SH-SY5Y (cell line): ENCODE results near the gene GIT1.

ENCODE experiments used
- GATA2 ChIP-seq: IDR thresholded peaks from 2 replicates; pipeline ENCODE4 v1.6.1; 2011; ENCODE audit warnings: mild to moderate bottlenecking, low read depth, low read length
- GATA3 ChIP-seq: IDR thresholded peaks from 2 replicates; pipeline ENCODE4 v1.6.1; 2011; ENCODE audit warnings: low read depth, mild to moderate bottlenecking, low read length, moderate library complexity

GIT1 gene

GRCh38 chr17:29561554-29562517 is 27.6 kb downstream of the GIT1 start:
- no peak for TF ChIP-seq GATA3
- TF ChIP-seq GATA2 = no peak

- TF ChIP-seq GATA2 (no peak), GATA3 (no peak)
These were observed 29.1 kb downstream of the GIT1 start for GRCh38 chr17:29560316-29560715.

GRCh38 chr17:29559640-29560039 is 29.8 kb downstream of the GIT1 start:
- TF ChIP-seq GATA2 (no peak), GATA3 (no peak)

GRCh38 chr17:29557739-29558116 is 31.7 kb downstream of the GIT1 start:
- TF ChIP-seq GATA2 (no peak), GATA3 (no peak)

- TF ChIP-seq GATA3 = no peak
- no peak for TF ChIP-seq GATA2
These were observed 32.2 kb downstream of the GIT1 start for GRCh38 chr17:29557085-29557738.

GRCh38 chr17:29555840-29556239 is 33.6 kb downstream of the GIT1 start:
- TF ChIP-seq GATA2 (no peak), GATA3 (no peak)

- TF ChIP-seq GATA3 (no peak), GATA2 (no peak)
These were observed 40.1 kb downstream of the GIT1 start for GRCh38 chr17:29549177-29549923.

- TF ChIP-seq GATA3 (peak; percentile 14; the same call in 1 of the 2 replicates), GATA2 (no peak)
These were observed 42.6 kb downstream of the GIT1 start for GRCh38 chr17:29546830-29547229.

- TF ChIP-seq GATA2 (no peak), GATA3 (no peak)
These were observed 43.4 kb downstream of the GIT1 start for GRCh38 chr17:29546085-29546484.

GRCh38 chr17:29544066-29544465 is 45.4 kb downstream of the GIT1 start:
- TF ChIP-seq GATA2 = no peak
- no peak for TF ChIP-seq GATA3

GRCh38 chr17:29533976-29534375 is 55.5 kb downstream of the GIT1 start:
- TF ChIP-seq GATA3 (no peak), GATA2 (no peak)

- TF ChIP-seq GATA2 = no peak
- no peak for TF ChIP-seq GATA3
These were observed 63.1 kb downstream of the GIT1 start for GRCh38 chr17:29526322-29526721.

GRCh38 chr17:29524692-29525091 is 64.8 kb downstream of the GIT1 start:
- TF ChIP-seq GATA2 (no peak), GATA3 (no peak)
